Activated CD4-positive, alpha-beta T cell treated with anti-CD3 and anti-CD28 coated beads, Interleukin-2, amount 50 U/mL, for 48 hours (primary cell): Measurements from ENCODE around the gene PIEZO2.
"Not testable (repeated sequence)": the region's sequence is repeated elsewhere in the genome, so short reads cannot be mapped to it uniquely, and the experiment has no call there.

ENCODE experiments used
- DNase-seq, 2 experiments: peaks; one replicate each; pipeline ENCODE4 v3.0.0-alpha.2; 2020

The PIEZO2 gene

DNA sequence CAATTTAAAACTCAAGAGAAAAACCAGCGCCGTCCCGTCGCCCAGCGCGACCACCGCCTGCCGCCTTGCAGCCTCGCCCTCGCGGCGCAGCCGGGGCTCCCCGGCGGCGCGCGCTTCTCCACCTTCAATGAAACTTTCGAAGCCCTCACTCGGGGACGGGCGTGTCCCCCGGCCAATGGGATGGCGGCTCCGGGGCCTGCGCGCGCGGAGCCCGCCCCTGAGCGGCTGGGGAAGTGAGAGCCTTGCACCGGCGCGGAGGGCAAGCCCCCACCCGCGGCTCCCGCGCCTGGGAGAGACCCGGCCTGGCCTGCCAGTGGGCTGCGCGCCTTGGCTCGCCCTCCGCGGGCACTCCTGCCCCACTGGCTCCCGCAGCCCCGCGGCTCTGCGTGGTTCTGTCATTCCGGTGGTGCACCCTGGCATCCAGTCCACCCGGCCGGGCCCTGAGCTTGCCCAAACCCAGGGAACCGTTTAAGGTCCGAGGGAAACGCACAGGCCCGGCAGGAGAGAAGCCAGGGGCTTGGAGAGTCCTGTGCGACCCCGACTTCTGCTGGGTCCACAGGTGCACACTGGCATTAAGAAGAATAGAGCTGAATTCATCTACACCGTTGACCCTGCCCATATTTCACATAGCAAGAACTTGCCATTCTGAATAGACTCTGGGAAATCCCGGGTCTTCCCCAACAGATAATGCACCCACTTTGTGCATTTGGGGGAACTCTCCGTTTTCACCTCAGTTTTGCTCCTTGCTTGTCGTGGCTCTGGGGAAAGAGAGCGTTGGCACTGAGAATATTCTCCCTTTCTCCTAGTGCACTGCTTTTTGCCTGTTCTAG, at the start of gene PIEZO2:
TSS of gene PIEZO2 (minus strand) at position 129 of the 830 bp plus-strand sequence. CDS start 981 bp downstream, outside the sequence.
- peak in 1 of 2 experiments; percentile 4 for DNase-seq

DNA sequence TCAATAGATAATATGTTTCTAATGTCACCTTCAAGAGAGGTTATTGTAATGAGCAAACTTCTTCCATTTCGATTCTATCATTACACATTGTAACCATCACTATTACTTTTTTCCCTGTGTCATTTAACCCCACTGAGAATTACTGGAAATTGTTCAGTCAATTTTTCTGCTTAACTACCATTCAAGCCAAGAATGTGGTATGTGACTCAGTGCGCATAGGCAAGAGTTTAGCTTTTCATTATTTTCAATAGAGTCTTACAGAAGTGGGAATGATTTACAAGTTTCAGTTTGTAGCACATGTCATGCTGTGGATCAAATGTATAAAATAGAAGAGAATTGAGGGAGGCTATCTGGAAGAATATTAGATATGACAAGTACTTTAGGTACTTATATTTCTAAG, 34.3 kb upstream of the PIEZO2 start:
- no peak for DNase-seq

DNA sequence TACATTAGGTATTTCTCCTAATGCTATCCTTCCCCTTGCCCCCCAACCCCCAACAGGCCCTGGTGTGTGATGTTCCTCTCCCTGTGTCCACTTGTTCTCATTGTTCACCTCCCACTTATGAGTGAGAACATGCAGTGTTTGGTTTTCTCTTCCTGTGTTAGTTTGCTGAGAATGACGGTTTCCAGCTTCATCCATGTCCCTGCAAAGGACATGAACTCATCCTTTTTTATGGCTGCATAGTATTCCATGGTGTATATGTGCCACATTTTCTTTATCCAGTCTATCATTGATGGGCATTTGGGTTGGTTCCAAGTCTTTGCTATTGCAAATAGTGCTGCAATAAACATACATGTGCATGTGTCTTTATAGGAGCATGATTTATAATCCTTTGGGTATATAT, 32.3 kb upstream of the PIEZO2 start:
- DNase-seq = not testable (repeated sequence)

DNA sequence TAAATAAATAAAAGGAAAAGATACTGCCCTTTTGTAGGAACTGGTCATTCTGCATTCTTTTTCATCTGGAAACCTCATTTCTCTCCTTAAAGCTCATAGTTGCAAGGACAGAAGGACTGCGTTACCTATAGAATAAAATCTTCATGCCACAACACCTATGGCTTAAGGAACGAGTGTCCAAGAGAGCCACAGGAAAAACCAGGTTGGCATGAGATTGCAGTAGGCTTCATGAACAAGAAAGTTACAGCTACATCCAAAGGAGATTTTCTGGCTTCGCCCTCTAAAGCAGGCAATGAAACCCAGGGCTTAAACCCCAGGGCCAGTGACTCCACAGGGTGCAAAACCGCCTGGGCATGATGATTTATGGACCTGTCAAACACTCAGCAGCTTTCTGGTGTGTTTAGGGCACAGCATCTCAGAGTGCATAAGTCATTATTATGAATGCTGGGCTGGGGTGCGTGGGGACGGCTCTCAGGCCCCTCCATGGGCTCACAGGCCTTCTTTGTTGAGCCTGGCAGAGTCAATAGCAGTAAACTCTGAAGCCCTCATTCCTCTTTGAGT, 30.7 kb upstream of the PIEZO2 start:
- DNase-seq = no peak

DNA sequence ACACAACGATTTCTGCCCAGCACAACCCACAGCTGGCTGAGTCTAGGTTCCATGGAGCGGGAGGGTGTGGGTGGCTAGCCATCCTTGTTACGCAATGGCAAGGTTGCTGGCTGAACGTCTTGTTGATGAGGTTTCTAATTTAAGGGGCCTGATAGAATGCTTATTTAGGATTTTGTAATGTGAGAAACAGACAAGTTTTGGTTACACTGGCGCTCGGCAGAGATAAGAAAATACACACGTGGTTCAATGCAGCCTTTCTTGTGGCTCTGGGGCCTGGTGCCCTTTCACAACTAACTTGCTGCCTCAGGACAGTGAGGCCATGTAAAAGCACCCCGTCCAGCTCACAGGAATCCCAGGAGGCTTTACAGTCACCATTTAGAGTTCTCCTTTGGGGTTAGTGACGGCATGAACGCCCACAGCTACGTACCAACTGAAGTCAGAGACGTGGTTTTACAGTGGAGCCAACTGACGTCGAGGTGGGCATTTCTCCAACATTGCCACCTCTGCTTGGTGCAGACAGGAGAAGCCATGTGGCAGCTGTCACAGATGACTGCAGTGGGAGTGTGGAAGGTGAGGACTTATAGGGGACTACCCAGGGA, 29.7 kb upstream of the PIEZO2 start:
- DNase-seq = no peak

DNA sequence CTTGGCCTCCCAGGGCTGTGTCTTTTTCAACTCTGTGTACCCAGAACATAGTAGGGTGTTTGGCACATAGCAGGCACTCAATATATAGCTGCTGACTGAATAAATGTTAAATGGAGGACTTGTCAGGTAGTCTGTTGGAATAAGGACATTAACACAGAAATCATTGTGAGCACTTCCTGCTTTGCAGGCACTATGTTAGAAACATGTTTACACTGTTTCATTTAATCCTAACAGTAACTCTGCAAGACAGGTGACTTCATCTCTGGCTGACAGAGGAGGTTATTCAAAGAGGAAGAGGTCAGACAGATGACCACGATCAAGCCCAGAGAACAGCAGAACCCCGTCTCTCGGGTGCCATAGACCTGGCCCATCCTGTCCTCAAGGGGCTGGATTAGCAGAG, 28.0 kb upstream of the PIEZO2 start:
- no peak for DNase-seq

DNA sequence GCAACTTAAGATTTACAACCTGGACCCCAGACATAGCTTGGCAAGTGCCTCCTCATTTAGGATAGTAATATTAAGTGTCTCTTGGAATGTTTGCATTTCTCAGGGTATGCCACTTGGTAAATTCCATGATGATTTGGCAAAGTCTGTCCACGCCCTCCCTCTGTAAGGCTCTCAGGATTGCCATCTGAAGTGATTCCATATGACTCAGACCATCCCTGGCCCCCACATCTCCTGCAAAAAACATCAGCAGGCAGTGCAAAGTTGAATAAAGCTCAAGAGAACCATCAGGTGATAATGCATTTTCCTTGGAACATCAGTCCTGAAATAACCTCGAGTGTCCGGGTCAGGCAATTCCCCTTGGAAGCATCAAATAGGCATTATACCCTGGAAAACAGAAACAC, 27.1 kb upstream of the PIEZO2 start:
- no peak for DNase-seq

DNA sequence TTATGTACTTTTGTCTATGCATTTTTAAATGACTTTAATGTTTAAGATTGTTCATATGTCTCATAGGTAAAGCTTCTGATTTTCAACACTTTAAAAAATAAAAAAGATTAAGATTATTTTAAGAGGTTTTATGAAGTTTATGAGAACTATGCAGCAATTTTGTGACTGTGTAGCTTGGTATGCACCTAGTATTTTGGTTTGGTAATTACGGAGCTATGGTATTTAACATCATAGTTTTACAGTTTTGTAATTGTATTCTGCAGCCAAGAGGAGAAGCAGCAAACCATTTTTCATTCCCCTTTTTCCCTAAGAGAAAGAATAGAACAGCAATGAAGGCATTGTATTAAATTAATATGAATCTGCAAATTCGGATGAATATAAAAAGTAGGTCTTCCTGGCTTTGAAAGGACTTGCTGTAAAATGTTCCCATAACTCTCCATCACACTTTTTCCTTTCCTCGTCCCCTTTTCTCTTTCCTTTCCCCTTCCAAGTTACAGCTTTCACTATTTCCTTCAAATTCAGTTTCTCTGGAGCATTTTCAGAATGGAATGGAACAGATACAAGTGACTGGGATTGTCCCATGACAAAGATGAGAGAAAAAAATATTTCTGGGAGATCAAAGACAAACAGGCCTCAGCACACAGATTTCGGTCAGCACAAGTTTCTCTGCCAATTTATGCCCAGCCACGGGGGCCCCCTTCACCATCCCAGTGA, 26.1 kb upstream of the PIEZO2 start:
- DNase-seq = no peak

DNA sequence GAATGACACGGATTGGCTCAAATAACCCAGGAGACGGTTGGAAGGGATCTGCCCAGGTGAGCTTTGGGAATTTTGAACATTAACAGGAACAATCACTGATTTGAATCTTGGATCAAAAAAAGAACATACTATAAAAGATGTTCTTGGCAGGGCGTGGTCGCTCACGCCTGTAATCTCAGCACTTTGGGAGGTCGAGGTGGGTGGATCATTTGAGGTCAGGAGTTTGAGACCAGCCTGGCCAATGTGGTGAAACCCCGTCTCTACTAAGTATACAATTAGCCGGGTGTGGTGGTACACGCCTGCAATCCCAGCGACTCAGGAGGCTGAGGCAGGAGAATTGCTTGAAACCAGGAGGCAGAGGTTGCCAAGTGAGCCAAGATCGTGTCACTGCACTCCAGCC, 24.8 kb upstream of the PIEZO2 start:
- DNase-seq = not testable (repeated sequence)

DNA sequence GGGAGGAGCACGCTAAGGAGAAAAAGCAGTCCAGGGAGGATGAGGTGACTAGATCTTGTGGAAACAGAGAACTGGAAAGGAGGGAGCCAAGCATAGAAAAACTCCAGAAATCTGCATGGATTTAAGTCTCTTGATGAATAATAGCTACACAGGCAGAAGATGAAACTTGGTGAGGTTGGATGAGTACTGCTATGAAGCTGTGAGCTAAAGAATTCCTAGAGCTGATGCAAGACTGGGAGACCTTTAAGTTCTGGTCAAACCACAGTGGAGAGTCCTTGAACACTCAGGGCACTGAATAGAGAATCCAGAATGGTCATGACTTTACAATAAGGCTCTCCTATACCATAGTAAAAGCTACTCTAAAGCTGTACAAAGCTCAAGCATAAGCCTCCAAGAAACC, 18.4 kb upstream of the PIEZO2 start:
- no peak for DNase-seq

DNA sequence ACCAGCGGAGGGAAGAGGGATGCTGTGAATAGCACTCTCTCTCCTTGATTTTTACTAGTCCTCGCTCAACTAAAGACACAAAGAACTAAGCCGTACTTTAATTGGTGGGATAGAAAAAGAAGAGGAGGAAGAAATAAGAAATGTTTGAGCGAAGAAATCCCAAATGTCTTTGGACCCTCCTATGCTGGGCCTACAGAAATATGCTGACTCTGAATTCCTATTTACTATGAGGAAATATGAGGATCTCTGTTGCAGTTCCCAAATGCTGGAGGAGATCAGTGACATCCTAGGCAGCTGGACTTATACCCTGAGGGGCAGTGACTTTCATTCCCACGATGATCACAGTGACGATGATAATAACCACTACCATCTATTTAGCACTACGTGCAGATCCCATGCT, 16.6 kb upstream of the PIEZO2 start:
- DNase-seq = no peak

DNA sequence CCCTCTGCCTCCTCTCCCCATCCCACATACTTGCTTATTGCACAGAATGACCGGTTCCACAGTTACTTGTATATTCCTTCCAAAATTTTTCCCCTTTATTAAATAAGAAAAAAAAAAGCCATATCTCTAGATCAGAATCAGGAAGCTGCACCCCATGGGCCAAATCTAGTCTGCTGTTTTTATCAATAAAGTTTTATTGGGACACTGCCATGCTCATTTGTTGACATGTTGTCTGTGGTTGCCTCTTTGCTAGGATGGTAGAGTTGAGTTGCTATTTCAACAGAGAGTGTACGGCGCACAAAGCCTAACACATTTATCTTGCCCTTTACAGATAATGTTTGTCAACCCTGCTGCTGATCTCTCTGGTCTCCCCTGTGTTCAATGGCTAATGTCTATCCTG, 15.8 kb upstream of the PIEZO2 start:
- DNase-seq = no peak

DNA sequence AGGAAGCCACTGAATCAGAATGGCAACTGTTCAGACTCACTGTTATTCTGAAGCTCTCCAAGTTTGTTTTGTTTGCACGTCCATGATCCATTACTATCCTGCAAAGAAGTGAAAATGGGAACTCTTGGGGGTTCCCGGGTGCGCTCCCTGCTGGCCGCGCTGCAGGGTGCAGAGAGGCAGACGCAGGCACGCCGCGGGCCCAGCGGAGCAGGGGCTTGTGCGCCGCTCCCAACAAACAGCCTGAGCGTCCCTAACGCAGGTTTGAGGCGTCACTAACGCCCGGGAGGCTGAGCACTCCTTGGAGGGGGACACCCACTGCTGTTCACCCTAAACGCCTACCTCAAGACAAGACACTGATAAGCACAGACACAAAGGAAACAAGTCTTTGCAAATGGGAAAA, 14.3 kb upstream of the PIEZO2 start:
- DNase-seq = no peak

DNA sequence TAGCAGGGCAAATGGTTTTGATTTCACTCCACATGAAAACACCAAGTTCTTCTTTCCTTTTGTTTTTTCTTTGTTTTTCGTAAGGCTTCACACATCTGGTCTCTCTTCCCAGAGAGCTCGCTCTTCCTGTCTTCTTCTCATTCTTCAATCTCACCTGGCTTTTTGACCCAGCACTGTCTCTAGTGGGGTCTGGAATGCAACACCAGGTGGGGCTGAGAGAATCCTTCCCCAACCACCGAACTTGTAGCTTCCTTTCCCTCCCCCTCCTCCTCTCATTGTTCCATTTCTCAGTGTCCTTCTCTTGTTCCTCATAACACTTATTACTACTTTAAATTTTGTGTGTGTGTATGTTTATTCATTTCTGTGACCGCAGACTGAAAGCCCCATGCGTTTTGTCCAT, 13.5 kb upstream of the PIEZO2 start:
- no peak for DNase-seq

DNA sequence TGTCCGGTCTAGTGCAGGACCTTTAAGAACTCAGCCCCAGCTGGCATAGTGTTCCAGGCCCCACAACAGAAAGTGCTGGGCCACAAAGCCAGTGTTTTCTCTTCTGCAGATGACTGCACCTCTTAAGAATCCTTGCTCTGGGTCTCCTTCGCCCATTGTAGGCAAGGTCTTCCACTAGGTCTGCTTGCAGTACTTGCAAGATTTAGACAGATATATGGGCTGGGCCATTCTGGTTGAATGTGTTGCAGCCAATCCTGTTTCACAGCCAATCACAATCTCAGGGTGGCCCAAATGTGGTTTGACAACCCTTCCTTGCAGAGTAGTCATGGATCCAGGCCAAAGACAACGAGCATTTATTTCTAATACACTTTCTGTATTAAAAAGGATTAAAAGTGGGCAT, 13.1 kb upstream of the PIEZO2 start:
- DNase-seq = no peak

DNA sequence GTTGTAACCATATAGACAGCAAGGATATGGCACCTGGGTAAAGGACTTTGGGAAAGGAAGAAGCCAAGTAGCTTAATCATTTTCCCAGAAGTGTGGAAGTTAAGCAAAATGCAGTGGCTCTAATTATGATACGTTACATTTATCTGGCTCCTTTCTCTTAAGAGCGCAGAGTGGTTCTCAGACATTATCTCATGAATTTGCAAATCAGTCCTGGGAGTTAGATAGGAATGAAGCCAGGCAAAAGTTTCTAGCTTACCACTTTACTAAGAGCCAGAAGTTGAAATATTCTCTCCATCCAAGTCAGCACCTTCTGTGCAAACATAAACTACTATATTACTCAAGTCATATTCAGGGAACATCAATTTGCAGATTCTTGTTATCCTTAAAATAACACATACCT, 10.9 kb upstream of the PIEZO2 start:
- no peak for DNase-seq

DNA sequence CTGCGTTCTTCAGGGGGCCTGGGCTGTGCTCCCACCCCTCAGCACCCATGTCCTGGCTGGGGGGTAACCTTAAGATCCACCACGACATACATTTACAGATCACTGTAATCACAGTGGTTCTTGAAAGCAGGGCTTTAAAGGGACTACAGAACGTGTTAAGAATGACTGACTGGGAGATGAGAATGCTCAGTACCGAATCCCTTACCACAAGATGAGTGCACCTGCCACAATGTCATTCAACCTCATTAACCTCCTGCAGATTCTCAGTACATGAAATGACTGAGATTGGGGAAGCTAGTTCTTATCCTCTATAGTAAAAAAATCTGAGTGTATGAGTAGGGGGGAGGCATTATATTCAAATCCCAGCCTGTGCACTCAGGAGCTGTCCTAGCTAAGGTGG, 10.5 kb upstream of the PIEZO2 start:
- DNase-seq = no peak

DNA sequence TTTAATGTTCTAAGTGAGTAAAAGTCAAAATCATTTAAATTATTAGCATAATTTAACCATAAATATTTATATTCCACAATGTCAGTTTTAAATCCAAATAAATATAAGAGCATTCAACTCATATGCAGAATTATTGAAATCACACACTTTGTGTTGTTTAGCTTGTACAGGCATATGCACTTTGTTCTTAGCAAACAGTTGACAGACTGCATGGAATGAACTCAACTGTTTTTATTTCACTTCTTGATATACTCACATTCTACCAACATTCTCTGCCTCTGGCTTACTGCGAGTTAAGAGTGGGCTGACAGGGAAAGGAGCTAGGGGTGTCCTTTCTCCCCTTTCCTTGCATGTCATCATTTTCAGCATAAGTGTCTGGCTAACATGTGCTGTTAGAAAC, 7.6 kb upstream of the PIEZO2 start:
- DNase-seq = no peak

DNA sequence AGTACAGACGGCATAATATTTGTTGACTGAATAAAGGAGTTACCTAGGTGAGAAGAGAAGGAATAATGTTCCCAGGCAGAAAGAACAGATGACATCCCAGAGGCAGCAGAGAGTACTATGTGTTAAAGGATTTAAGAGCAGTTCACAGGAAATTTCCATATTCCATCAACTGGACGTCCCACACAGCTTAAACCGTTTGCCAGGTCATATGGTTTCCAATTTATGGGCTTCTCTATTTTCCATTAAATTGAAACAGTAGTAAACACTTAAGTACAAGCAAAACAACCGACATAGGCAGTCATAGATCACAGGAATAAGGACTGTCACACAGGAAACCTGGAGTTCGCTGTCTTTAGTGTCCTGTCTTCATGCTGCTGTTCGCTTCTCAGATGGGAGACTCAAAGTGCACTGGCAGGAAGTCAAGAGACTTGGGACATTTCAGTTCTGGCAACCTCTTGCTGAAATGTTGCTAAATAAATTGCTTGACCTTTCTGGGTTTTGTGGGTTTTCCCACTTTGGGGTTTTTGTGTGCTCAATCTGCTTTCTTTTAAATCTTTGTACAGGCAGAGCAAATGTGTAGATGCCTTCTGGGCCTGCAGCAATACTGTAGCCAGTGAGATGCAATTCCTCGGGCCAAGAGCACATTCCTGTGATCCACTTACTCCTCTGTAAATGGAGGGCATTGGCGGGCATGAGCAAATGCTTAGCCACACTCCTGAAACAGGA, 5.8 kb upstream of the PIEZO2 start:
- no peak for DNase-seq

DNA sequence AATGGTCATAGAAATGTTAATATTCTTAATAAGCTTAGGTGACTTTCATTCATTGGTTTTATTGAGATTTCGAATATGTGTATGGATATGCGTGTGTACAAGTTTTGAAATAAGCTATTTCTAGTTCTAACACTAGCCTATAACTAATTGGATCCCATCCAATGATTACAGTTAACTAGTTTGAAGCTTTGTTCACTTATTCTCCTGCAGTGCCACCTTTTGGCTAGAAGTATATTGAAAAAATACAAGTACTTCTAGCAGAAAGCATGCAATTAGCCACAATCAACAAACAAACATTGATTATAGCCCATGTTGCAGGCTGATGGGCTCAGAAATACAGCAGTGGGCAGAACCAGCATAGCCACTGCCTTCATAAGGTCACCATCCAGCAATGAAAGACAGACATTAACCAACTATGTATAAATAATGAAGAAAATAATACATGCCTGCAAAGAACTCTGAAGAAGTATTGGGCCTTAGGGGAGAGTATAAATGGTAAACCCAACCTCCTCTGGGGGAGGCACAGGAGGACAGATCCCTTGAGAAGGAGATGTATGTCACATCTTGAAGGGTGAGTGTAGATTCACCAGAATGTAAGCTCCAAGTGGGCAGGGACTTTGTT, 5.1 kb upstream of the PIEZO2 start:
- no peak for DNase-seq

DNA sequence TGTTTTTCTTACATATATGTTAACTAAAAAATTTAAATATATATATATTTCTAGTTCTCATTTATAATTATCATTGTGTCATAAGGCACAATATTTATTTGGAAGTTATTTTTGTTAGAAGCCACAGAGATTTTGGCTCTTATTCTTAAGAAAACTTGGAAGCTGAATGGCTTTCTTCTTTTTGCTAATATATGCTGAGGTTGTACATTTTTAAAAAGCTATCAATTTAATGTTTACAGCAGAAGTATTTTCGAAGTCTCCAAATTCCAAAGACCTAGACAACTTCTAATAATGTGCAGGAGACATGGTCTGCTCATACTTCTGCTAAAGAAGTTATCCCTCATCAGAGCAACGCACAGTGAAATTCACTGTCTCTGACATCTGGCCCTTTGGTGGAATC, 3.7 kb upstream of the PIEZO2 start:
- no peak for DNase-seq

DNA sequence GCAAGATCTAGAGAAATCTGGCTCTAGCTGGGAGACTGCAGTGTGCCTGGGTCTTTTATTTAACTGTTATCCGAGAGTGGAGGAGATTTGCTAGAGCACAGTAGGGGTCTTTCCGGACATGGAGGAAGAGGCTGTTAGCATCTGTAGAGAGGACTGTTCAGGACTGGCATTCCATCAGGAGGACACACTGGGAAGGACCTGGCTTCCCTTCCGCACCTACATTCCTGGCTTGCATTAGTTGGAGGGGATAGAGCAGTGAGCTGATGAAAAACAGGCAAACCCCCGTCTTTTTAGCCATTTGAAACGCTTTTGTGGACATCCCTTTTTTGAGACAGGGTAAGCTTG, 874 bp upstream of the PIEZO2 start:
- DNase-seq = no peak
